ENCODE data around the gene FBXO38. TPM values are rescaled to one million over a fixed set of nuclear protein-coding genes. Genes with fewer than 3 reads are reported as not detected.

The FBXO38 gene
- total RNA-seq, 1 experiment from 2014 or later: 36.3 TPM

DNA sequence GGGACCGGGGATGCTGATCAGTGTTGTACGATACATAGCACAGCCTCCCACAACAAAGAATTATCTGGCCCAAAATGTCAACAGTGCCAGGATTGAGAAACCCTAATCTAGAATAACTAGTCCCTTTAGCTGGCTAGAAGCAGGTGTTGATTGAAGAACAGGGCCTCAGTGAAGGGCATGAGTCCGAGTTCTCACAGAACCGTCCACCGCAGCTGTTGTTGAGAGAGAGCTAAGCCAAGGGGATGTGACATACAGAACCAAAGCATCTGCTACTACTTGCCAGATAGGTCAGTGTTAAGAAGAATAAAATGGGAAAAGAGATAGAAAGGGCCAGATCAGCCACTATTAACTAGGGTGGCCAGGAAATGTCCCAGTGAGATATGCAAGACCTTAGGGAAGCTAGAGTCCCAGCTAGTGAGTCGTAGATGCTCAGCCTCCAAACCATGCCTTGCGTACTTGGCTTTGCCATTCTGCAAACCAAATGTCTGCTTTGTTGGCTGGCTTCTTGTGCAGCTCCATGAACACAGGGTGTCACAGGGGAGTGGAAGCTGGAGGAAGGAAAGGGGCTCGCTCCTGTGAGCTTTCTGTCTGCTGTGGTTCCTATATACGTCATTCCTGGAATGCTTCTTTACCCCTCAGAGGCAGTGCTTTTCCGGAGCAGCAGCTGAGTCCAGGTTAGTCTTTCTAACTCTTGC lies 68.9 kb downstream of the FBXO38 start:
- no TSS peak for BruUV-seq (replicated peaks)

More for the DNA sequence above, 68.9 kb downstream of the FBXO38 start:
- intact Hi-C loops (cut with micrococcal nuclease): no loop called here
- Histone ChIP-seq H3K4me3 (replicated peaks in 1 of 2; ENCODE audit: low read depth in 1 of 2, low read length in 2 of 2) (no peak overlapping the region), H3K4me1 (ENCODE audit: control insufficient read depth in 1 of 2, insufficient read depth in 2 of 2, low read length in 2 of 2) (no peaks in the 10 kb centered on the region), H4K20me1 (ENCODE audit: insufficient read depth) (no peaks in the 10 kb centered on the region), H3K79me2 (ENCODE audit: insufficient read depth, low read length) (no peaks in the 10 kb centered on the region), H3K4me2 (ENCODE audit: low read length) (no peak overlapping the region), H3K9me2 (ENCODE audit: insufficient read depth) (no peaks in the 10 kb centered on the region), H3K9me3 (ENCODE audit: control insufficient read depth in 1 of 2, insufficient read depth in 1 of 2, low read depth in 1 of 2, low read length in 2 of 2) (no peaks in the 10 kb centered on the region), H2AFZ (ENCODE audit: low read depth, low read length, poor library complexity, severe bottlenecking) (no peak overlapping the region), H3K27me3 (ENCODE audit: insufficient read depth, low read length) (peaks cover 5% of the 10 kb centered on the region; the same call in 1 of the 2 replicates), H3K9ac (ENCODE audit: low read length) (no peak overlapping the region), H3K27ac (ENCODE audit: low read depth, low read length) (no peak overlapping the region), H3K36me3 (ENCODE audit: control insufficient read depth in 1 of 2, insufficient read depth in 2 of 2, low read length in 2 of 2) (no peaks in the 10 kb centered on the region)
- ATAC-seq: no peak
- no peak for DNase-seq (ENCODE audit: low read depth, low spot score)
- ChIA-PET POLR2A (no interaction called here), CTCF (no interaction called here), RAD21 (ENCODE audit: low non-redundant PET in 1 of 2, low total read pairs in 2 of 2, uncharacterized antibody in 2 of 2, unreplicated experiment in 2 of 2) (no interaction called here)
- TF ChIP-seq SP1 (IDR thresholded peaks at IDR 0.05; ENCODE audit: low read depth): no peak
- no peak for TF ChIP-seq ZBTB33 (IDR thresholded peaks at IDR 0.05; ENCODE audit: extremely low read depth, insufficient replicate concordance, low read length)
- no peak for TF ChIP-seq REST (IDR thresholded peaks at IDR 0.05; ENCODE audit: low read depth)
- TF ChIP-seq CTCF (IDR thresholded peaks at IDR 0.05 in 2 of 3, conservative IDR thresholded peaks at IDR 0.05 in 1 of 3; ENCODE audit: borderline replicate concordance in 1 of 3, insufficient read depth in 1 of 3, low read depth in 2 of 3, low read length in 2 of 3): no peak
- no peak for TF ChIP-seq EZH2phosphoT487 (IDR thresholded peaks at IDR 0.05; ENCODE audit: borderline replicate concordance)
- no peak for TF ChIP-seq POLR2A (IDR thresholded peaks at IDR 0.05; ENCODE audit: borderline replicate concordance, extremely low read depth, insufficient read depth, insufficient read length)
- TF ChIP-seq ZFX (IDR thresholded peaks at IDR 0.05): no peak
- TF ChIP-seq, protein P1, sequence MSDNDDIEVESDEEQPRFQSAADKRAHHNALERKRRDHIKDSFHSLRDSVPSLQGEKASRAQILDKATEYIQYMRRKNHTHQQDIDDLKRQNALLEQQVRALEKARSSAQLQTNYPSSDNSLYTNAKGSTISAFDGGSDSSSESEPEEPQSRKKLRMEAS (IDR thresholded peaks at IDR 0.05): no peak
- TF ChIP-seq CEBPB (IDR thresholded peaks at IDR 0.05; ENCODE audit: low read depth): no peak
- TF ChIP-seq, protein P2, sequence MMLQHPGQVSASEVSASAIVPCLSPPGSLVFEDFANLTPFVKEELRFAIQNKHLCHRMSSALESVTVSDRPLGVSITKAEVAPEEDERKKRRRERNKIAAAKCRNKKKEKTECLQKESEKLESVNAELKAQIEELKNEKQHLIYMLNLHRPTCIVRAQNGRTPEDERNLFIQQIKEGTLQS (IDR thresholded peaks at IDR 0.05): no peak
- TF ChIP-seq FOSL1 (IDR thresholded peaks at IDR 0.05; ENCODE audit: low read depth): no peak

All from HCT116 (cell line).